ENCODE measurements around the gene A2M. TPM values are rescaled to one million over a fixed set of nuclear protein-coding genes. Genes with fewer than 3 reads are reported as not detected.

Gene A2M
- total RNA-seq, 1 donor from 2014 or later = 1.4 TPM

- no peaks in the 10 kb centered on the region for H3K9me3 Mint-ChIP-seq (ENCODE audit: unreplicated experiment)
- DNase-seq (ENCODE audit: low spot score) = no peak
- no peaks in the 10 kb centered on the region for H3K4me1 Mint-ChIP-seq (ENCODE audit: unreplicated experiment)
- peaks cover 2% of the 10 kb centered on the region for H3K27me3 Mint-ChIP-seq (ENCODE audit: unreplicated experiment)
- no peaks in the 10 kb centered on the region for H3K36me3 Mint-ChIP-seq (ENCODE audit: low read depth, unreplicated experiment)
- no peak overlapping the region for H3K27ac Mint-ChIP-seq (ENCODE audit: unreplicated experiment)
- no peak overlapping the region for H3K4me3 Mint-ChIP-seq (ENCODE audit: unreplicated experiment)
- TF ChIP-seq CTCF (IDR thresholded peaks at IDR 0.05; ENCODE audit: unreplicated experiment) = no peak
Measured at GRCh38 chr12:9071969-9072368, 43.8 kb downstream of the A2M start.

- Mint-ChIP-seq H3K27me3 (ENCODE audit: unreplicated experiment) (peaks cover 2% of the 10 kb centered on the region), H3K27ac (ENCODE audit: unreplicated experiment) (no peak overlapping the region), H3K4me1 (ENCODE audit: unreplicated experiment) (no peaks in the 10 kb centered on the region), H3K9me3 (ENCODE audit: unreplicated experiment) (no peaks in the 10 kb centered on the region), H3K36me3 (ENCODE audit: low read depth, unreplicated experiment) (no peaks in the 10 kb centered on the region), H3K4me3 (ENCODE audit: unreplicated experiment) (no peak overlapping the region)
- DNase-seq (ENCODE audit: low spot score) = no peak
- no peak for TF ChIP-seq CTCF (IDR thresholded peaks at IDR 0.05; ENCODE audit: unreplicated experiment)
Measured at GRCh38 chr12:9071518-9071917, 44.2 kb downstream of the A2M start.

GRCh38 chr12:9070351-9070750 lies 45.4 kb downstream of the A2M start:
- Mint-ChIP-seq H3K27ac (ENCODE audit: unreplicated experiment) (no peak overlapping the region), H3K4me3 (ENCODE audit: unreplicated experiment) (no peak overlapping the region), H3K27me3 (ENCODE audit: unreplicated experiment) (peaks cover 2% of the 10 kb centered on the region), H3K9me3 (ENCODE audit: unreplicated experiment) (no peaks in the 10 kb centered on the region), H3K4me1 (ENCODE audit: unreplicated experiment) (no peaks in the 10 kb centered on the region), H3K36me3 (ENCODE audit: low read depth, unreplicated experiment) (no peaks in the 10 kb centered on the region)
- DNase-seq (ENCODE audit: low spot score) = no peak
- TF ChIP-seq CTCF (IDR thresholded peaks at IDR 0.05; ENCODE audit: unreplicated experiment) = no peak

- Mint-ChIP-seq H3K36me3 (ENCODE audit: low read depth, unreplicated experiment) (no peaks in the 10 kb centered on the region), H3K27me3 (ENCODE audit: unreplicated experiment) (peaks cover 2% of the 10 kb centered on the region), H3K27ac (ENCODE audit: unreplicated experiment) (no peak overlapping the region), H3K9me3 (ENCODE audit: unreplicated experiment) (no peaks in the 10 kb centered on the region), H3K4me3 (ENCODE audit: unreplicated experiment) (no peak overlapping the region), H3K4me1 (ENCODE audit: unreplicated experiment) (peaks cover 5% of the 10 kb centered on the region)
- no peak for TF ChIP-seq CTCF (IDR thresholded peaks at IDR 0.05; ENCODE audit: unreplicated experiment)
- DNase-seq (ENCODE audit: low spot score) = no peak
Measured at GRCh38 chr12:9068600-9068999, 47.1 kb downstream of the A2M start.

GRCh38 chr12:9068086-9068485 lies 47.6 kb downstream of the A2M start:
- H3K36me3 Mint-ChIP-seq (ENCODE audit: low read depth, unreplicated experiment) = no peaks in the 10 kb centered on the region

More at GRCh38 chr12:9068086-9068485, 47.6 kb downstream of the A2M start:
- Mint-ChIP-seq H3K27me3 (ENCODE audit: unreplicated experiment) (peaks cover 2% of the 10 kb centered on the region), H3K27ac (ENCODE audit: unreplicated experiment) (no peak overlapping the region), H3K9me3 (ENCODE audit: unreplicated experiment) (no peaks in the 10 kb centered on the region), H3K4me3 (ENCODE audit: unreplicated experiment) (no peak overlapping the region), H3K4me1 (ENCODE audit: unreplicated experiment) (peaks cover 6% of the 10 kb centered on the region)
- no peak for TF ChIP-seq CTCF (IDR thresholded peaks at IDR 0.05; ENCODE audit: unreplicated experiment)
- no peak for DNase-seq (ENCODE audit: low spot score)

All from endothelial cell (in vitro differentiated cells).